HEK293T (cell line): ENCODE measurements around the gene ACOT12.
"Not testable (repeated sequence)": the region's sequence is repeated elsewhere in the genome, so short reads cannot be mapped to it uniquely, and the experiment has no call there.

Experiments used
- CTCF ChIA-PET: fragments of 350-600 bp; formaldehyde crosslinking; extraction: SDS; loops from one replicate; lab custom pipeline; 2021; ENCODE audit warnings: antibody characterized with exemption, inconsistent platforms; lab: Yijun Ruan, JAX
- POLR2A ChIA-PET: fragments of 350-600 bp; formaldehyde crosslinking; extraction: SDS; loops from one replicate; lab custom pipeline; 2020; ENCODE audit warnings: antibody characterized with exemption, inconsistent platforms; lab: Yijun Ruan, JAX
- DNase-seq: peaks from one replicate; pipeline ENCODE4 v3.0.0; 2012; ENCODE audit warnings: mixed read lengths; ENCODE audit errors: extremely low spot score
- ARNT ChIP-seq: fragments of 450-650 bp; IDR thresholded peaks from 2 replicates; pipeline ENCODE4 v1.6.1; 2017; ENCODE audit warnings: mild to moderate bottlenecking
- BHLHE40 ChIP-seq: fragments of 450-650 bp; IDR thresholded peaks from 2 replicates; pipeline ENCODE4 v1.6.1; 2016; ENCODE audit warnings: mild to moderate bottlenecking, moderate library complexity, borderline replicate concordance
- CTBP1 ChIP-seq: fragments of 450-650 bp; IDR thresholded peaks from 2 replicates; pipeline ENCODE4 v1.6.1; 2016; ENCODE audit warnings: borderline replicate concordance
- ELF4 ChIP-seq: fragments of 450-650 bp; IDR thresholded peaks from 2 replicates; pipeline ENCODE4 v1.6.1; 2017; ENCODE audit warnings: antibody characterized with exemption
- FOXA1 ChIP-seq: fragments of 450-650 bp; IDR thresholded peaks from 2 replicates; pipeline ENCODE4 v1.6.1; 2016; ENCODE audit warnings: mild to moderate bottlenecking
- FOXK2 ChIP-seq: fragments of 450-650 bp; IDR thresholded peaks from 2 replicates; pipeline ENCODE4 v1.6.1; 2016; ENCODE audit warnings: mild to moderate bottlenecking
- FOXM1 ChIP-seq: fragments of 450-650 bp; IDR thresholded peaks from 2 replicates; pipeline ENCODE4 v1.6.1; 2017; ENCODE audit warnings: mild to moderate bottlenecking, borderline replicate concordance
- HDGF ChIP-seq: fragments of 450-650 bp; IDR thresholded peaks from 2 replicates; pipeline ENCODE4 v1.6.1; 2017; ENCODE audit warnings: antibody characterized with exemption, borderline replicate concordance
- L3MBTL2 ChIP-seq: fragments of 450-650 bp; conservative IDR thresholded peaks from 2 replicates; pipeline ENCODE4 v1.6.1; 2016; ENCODE audit warnings: mild to moderate bottlenecking
- LEF1 ChIP-seq: fragments of 450-650 bp; IDR thresholded peaks from 2 replicates; pipeline ENCODE4 v1.6.1; 2017; ENCODE audit warnings: mild to moderate bottlenecking, borderline replicate concordance
- NFRKB ChIP-seq: fragments of 450-650 bp; IDR thresholded peaks from 2 replicates; pipeline ENCODE4 v1.6.1; 2016; ENCODE audit warnings: mild to moderate bottlenecking, moderate library complexity
- SP1 ChIP-seq: fragments of 450-650 bp; IDR thresholded peaks from 2 replicates; pipeline ENCODE4 v1.6.1; 2017
- SUZ12 ChIP-seq: fragments of 450-650 bp; IDR thresholded peaks from 2 replicates; pipeline ENCODE4 v1.6.1; 2016; ENCODE audit warnings: mild to moderate bottlenecking
- TARDBP ChIP-seq: fragments of 450-650 bp; IDR thresholded peaks from 2 replicates; pipeline ENCODE4 v1.6.1; 2016
- ZNF384 ChIP-seq: fragments of 450-650 bp; IDR thresholded peaks from 2 replicates; pipeline ENCODE4 v1.6.1; 2016
- TF ChIP-seq, protein P1 (sequence below): fragments of 450-650 bp; IDR thresholded peaks from 2 replicates; pipeline ENCODE4 v1.6.1; 2016

ACOT12 gene

DNA sequence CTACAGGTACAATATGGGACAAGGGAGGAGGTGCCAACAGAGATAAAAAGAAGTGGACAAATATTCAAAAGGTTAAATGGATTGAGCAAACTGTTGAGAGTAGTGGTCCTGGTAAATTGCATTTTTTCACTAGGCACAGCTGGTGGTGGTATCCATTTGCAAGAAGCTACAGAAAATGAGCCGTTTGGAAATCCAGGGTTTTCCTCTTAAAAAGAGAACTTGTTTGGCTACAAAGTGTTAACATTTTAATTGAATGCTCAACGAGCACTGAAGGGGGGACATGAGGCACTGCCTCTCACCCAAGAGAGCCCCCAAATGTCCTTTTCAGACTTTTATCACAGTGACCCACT lies 93.0 kb downstream of the ACOT12 start:
- TF ChIP-seq LEF1 (no peak), L3MBTL2 (no peak), FOXA1 (no peak), ZNF384 (no peak), TARDBP (no peak), FOXM1 (no peak), SUZ12 (no peak), ARNT (no peak), NFRKB (no peak), SP1 (no peak), BHLHE40 (no peak), FOXK2 (no peak), ELF4 (no peak)
- TF ChIP-seq, protein P1, sequence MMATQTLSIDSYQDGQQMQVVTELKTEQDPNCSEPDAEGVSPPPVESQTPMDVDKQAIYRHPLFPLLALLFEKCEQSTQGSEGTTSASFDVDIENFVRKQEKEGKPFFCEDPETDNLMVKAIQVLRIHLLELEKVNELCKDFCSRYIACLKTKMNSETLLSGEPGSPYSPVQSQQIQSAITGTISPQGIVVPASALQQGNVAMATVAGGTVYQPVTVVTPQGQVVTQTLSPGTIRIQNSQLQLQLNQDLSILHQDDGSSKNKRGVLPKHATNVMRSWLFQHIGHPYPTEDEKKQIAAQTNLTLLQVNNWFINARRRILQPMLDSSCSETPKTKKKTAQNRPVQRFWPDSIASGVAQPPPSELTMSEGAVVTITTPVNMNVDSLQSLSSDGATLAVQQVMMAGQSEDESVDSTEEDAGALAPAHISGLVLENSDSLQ, result no peak
- POLR2A ChIA-PET, result interaction anchor here (0.7 to 2.1 kb wide), 10 partner anchors 14 to 977 kb away, joined by 3 to 10 read pairs (median 4); partner anchors contain the start of gene RPS23
- CTCF ChIA-PET, result no interaction called here
- DNase-seq, result no peak

DNA sequence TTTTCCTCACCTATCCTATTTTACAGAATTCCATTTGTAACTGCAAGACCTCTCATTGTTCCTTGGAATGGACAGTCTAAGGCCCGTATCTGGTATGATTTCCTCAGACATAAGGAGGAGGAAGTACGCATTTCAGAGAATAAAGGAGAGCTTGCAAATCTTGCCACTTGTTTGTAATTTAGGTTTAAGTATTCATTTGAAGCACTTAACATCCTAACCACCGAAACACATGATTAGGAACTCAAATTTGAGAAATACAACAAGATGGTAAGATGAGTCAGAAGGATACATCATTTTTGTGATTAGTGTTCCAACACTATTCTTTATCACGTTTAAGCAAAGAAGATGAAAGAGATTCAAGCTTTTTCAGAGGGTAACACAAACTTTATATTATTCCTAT lies 96.4 kb downstream of the ACOT12 start:
- ChIA-PET POLR2A (no interaction called here), CTCF (no interaction called here)
- no peak for DNase-seq
- TF ChIP-seq TARDBP, result no peak

DNA sequence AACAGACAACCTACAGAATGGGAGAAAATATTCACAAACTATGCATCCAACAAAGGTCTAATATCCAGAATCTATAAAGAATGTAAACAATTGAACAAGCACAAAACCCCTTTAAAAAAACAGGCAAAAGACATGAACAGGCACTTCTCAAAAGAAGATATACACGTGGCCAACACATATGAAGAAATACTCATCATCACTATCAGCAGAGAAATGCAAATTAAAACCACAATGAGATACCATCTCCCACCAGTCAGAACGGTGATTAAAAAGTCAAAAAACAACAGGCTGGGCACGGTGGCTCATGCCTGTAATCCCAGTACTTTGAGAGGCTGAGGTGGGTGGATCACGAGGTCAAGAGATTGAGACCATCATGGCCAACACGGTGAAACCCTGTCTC lies 99.9 kb downstream of the ACOT12 start:
- POLR2A ChIA-PET, result not testable (repeated sequence)

DNA sequence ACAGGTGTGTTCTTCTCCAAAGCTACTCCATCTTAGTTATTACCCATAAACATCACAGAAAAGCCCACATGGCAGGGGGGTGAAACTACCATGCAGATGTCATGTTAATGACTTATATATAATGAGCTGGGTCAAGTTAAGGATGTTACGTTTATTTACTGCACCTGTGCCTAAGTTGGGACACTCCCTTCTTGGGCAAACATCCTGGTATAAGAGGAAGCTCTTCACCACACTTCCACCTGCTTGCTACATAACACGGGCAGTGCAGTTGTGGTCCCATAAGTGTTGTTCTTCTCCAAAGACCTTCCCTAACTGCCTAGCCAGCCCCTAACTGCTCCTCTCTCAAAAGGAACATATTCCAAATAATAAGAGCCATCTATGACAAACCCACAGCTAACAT lies 101.8 kb downstream of the ACOT12 start:
- no peak for DNase-seq
- TF ChIP-seq FOXA1, result no peak
- TF ChIP-seq LEF1, result no peak
- TF ChIP-seq SP1, result no peak
- TF ChIP-seq TARDBP, result no peak
- no peak for TF ChIP-seq L3MBTL2
- TF ChIP-seq BHLHE40, result no peak
- TF ChIP-seq FOXM1, result no peak
- no peak for TF ChIP-seq CTBP1
- TF ChIP-seq HDGF, result no peak
- no peak for TF ChIP-seq ARNT
- no peak for TF ChIP-seq ELF4
- TF ChIP-seq ZNF384, result no peak
- TF ChIP-seq, protein P1, result no peak
- TF ChIP-seq FOXK2, result no peak
- TF ChIP-seq NFRKB, result no peak
- ChIA-PET POLR2A (interaction anchor here (1.0 kb wide), 1 partner anchor 10 kb away, joined by 4 read pairs; no protein-coding TSS in a partner anchor), CTCF (no interaction called here)

More for the DNA sequence above, 99.9 kb downstream of the ACOT12 start:
- CTCF ChIA-PET, result interaction anchor here (0.6 kb wide), 1 partner anchor 275 kb away, joined by 3 read pairs; no protein-coding TSS in a partner anchor
- DNase-seq, result not testable (repeated sequence)

DNA sequence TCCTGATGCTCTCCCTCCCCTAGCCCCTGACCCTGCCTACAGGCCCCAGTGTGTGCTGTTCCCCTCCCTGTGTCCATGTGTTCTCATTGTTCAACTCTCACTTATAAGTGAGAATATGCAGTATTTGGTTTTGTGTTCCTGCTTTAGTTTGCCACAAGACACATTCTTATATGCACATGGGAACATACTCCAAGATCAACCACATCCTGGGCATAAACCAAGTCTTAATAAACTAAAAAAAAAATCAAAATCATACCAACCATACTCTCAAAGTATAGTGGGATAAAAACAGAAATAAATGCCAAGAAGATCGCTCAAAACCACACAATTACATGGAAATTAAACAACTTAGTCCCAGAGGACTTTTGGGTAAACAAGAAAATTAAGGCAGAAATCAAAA lies 103.8 kb downstream of the ACOT12 start:
- DNase-seq, result no peak
- ChIA-PET CTCF (no interaction called here), POLR2A (no interaction called here)
- TF ChIP-seq L3MBTL2, result no peak
- TF ChIP-seq TARDBP, result no peak
- TF ChIP-seq BHLHE40, result no peak
- TF ChIP-seq, protein P1, result no peak
- TF ChIP-seq SP1, result no peak
- TF ChIP-seq HDGF, result no peak
- no peak for TF ChIP-seq FOXA1
- TF ChIP-seq LEF1, result no peak
- TF ChIP-seq ELF4, result no peak
- no peak for TF ChIP-seq NFRKB
- TF ChIP-seq FOXM1, result no peak
- no peak for TF ChIP-seq FOXK2
- TF ChIP-seq CTBP1, result no peak
- no peak for TF ChIP-seq SUZ12
- TF ChIP-seq ZNF384, result no peak
- no peak for TF ChIP-seq ARNT

DNA sequence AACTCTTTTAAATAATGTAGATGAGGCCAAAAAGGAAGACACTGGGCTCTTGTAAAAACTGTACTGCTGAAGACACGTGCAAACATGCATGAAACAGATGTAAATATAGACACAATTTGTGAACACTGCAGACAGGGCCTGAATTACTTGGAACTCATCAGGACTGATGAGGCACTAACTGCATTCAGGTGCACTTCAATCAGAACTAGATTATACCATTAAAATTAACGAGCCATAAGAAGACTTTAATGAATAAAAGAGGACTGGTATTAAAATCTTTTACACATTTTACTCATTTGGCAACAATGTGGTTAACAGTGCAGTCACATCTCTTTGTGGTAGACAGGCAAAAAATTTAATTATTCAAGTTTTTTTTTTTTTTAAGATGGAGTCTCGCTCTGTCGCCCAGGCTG lies 105.9 kb downstream of the ACOT12 start:
- DNase-seq, result no peak
- ChIA-PET POLR2A (no interaction called here), CTCF (no interaction called here)
- TF ChIP-seq ELF4, result no peak
- TF ChIP-seq SP1, result no peak
- no peak for TF ChIP-seq FOXM1
- no peak for TF ChIP-seq BHLHE40
- no peak for TF ChIP-seq L3MBTL2
- no peak for TF ChIP-seq SUZ12
- TF ChIP-seq CTBP1, result no peak
- no peak for TF ChIP-seq FOXA1
- no peak for TF ChIP-seq ZNF384
- TF ChIP-seq, protein P1, result no peak
